ENCODE measurements around the gene PSMD1.
"Not testable (repeated sequence)": the region's sequence is repeated elsewhere in the genome, so short reads cannot be mapped to it uniquely, and the experiment has no call there.

The PSMD1 gene

GRCh38 chr2:231018184-231018583 lies 38.5 kb upstream of the PSMD1 start:
- DNase-seq: no peak
- Histone ChIP-seq H3K9me3 (ENCODE audit: insufficient read depth, low read depth, low read length) (no peaks in the 10 kb centered on the region), H3K79me1 (ENCODE audit: low read length) (peaks cover 15% of the 10 kb centered on the region), H4K91ac (ENCODE audit: low read depth, low read length) (no peak overlapping the region), H4K8ac (ENCODE audit: low read depth, low read length) (no peak overlapping the region), H3K4ac (ENCODE audit: low read depth, low read length) (no peak overlapping the region), H4K12ac (ENCODE audit: low read depth, low read length) (no peak overlapping the region), H3K23ac (ENCODE audit: low read length) (no peak overlapping the region), H3K18ac (ENCODE audit: low read length) (no peak overlapping the region), H3K4me1 (ENCODE audit: control insufficient read depth in 1 of 2, insufficient read depth in 2 of 2, low read length in 2 of 2) (peaks cover 4 to 14% of the 10 kb centered on the region in 2 experiments), H2BK5ac (ENCODE audit: low read depth, low read length, poor library complexity) (no peak overlapping the region), H3K36me3 (ENCODE audit: control insufficient read depth in 1 of 2, insufficient read depth in 2 of 2, low read length in 2 of 2) (no peaks in the 10 kb centered on the region), H3K79me2 (ENCODE audit: control insufficient read depth, insufficient read depth, low read length, poor library complexity) (peaks cover 2% of the 10 kb centered on the region), H3K27ac (ENCODE audit: low read depth, low read length) (no peak overlapping the region), H2AK5ac (ENCODE audit: low read length) (no peak overlapping the region), H2BK120ac (ENCODE audit: insufficient read depth, low read length, poor library complexity) (no peak overlapping the region), H3K9ac (ENCODE audit: low read length) (no peak overlapping the region), H3K27me3 (ENCODE audit: insufficient read depth, low read length) (no peaks in the 10 kb centered on the region), H3K4me2 (ENCODE audit: low read length) (no peak overlapping the region), H3K14ac (ENCODE audit: low read length) (no peak overlapping the region), H3K4me3 (ENCODE audit: low read depth, low read length) (no peak overlapping the region), H2BK12ac (ENCODE audit: low read length) (no peak overlapping the region), H2AFZ (ENCODE audit: insufficient read depth, low read length, poor library complexity) (no peak overlapping the region)
- WGBS (ENCODE audit: extremely low coverage, insufficient coverage, insufficient read length): no CpG with 5 or more reads among the region's 3 CpGs

GRCh38 chr2:231025059-231025458 lies 31.6 kb upstream of the PSMD1 start:
- peak; percentile 50 to 82 for DNase-seq
- H4K8ac ChIP-seq (ENCODE audit: low read depth, low read length); H3K14ac ChIP-seq (ENCODE audit: low read length); H3K9me3 ChIP-seq (ENCODE audit: insufficient read depth, low read depth, low read length); H2BK120ac ChIP-seq (ENCODE audit: insufficient read depth, low read length, poor library complexity); H3K79me2 ChIP-seq (ENCODE audit: control insufficient read depth, insufficient read depth, low read length, poor library complexity); H2AK5ac ChIP-seq (ENCODE audit: low read length); H3K79me1 ChIP-seq (ENCODE audit: low read length); H3K9ac ChIP-seq (ENCODE audit: low read length); H3K4me2 ChIP-seq (ENCODE audit: low read length); H3K4me1 ChIP-seq (ENCODE audit: control insufficient read depth in 1 of 2, insufficient read depth in 2 of 2, low read length in 2 of 2); H3K23ac ChIP-seq (ENCODE audit: low read length); H2AFZ ChIP-seq (ENCODE audit: insufficient read depth, low read length, poor library complexity); H3K36me3 ChIP-seq (ENCODE audit: control insufficient read depth in 1 of 2, insufficient read depth in 2 of 2, low read length in 2 of 2); H3K4ac ChIP-seq (ENCODE audit: low read depth, low read length); H4K91ac ChIP-seq (ENCODE audit: low read depth, low read length); H3K27me3 ChIP-seq (ENCODE audit: insufficient read depth, low read length); H4K12ac ChIP-seq (ENCODE audit: low read depth, low read length); H3K4me3 ChIP-seq (ENCODE audit: low read depth, low read length); H3K18ac ChIP-seq (ENCODE audit: low read length); H2BK5ac ChIP-seq (ENCODE audit: low read depth, low read length, poor library complexity); H2BK12ac ChIP-seq (ENCODE audit: low read length); H3K27ac ChIP-seq (ENCODE audit: low read depth, low read length): not testable (repeated sequence)
- no CpG with 5 or more reads among the region's 3 CpGs for WGBS (ENCODE audit: extremely low coverage, insufficient coverage, insufficient read length)

- no peak overlapping the region for H2AFZ ChIP-seq (ENCODE audit: insufficient read depth, low read length, poor library complexity)
- no peaks in the 10 kb centered on the region for H3K27me3 ChIP-seq (ENCODE audit: insufficient read depth, low read length)
- no peak overlapping the region for H2BK5ac ChIP-seq (ENCODE audit: low read depth, low read length, poor library complexity)
- H3K79me1 ChIP-seq (ENCODE audit: low read length): no peaks in the 10 kb centered on the region
- no peak overlapping the region for H2BK12ac ChIP-seq (ENCODE audit: low read length)
- no peak for DNase-seq
- H3K4me3 ChIP-seq (ENCODE audit: low read depth, low read length): no peak overlapping the region
- H4K91ac ChIP-seq (ENCODE audit: low read depth, low read length): no peak overlapping the region
- no peaks in the 10 kb centered on the region for H3K79me2 ChIP-seq (ENCODE audit: control insufficient read depth, insufficient read depth, low read length, poor library complexity)
- no peak overlapping the region for H3K4me2 ChIP-seq (ENCODE audit: low read length)
- H3K36me3 ChIP-seq (ENCODE audit: control insufficient read depth in 1 of 2, insufficient read depth in 2 of 2, low read length in 2 of 2): no peaks in the 10 kb centered on the region
- no peak overlapping the region for H2AK5ac ChIP-seq (ENCODE audit: low read length)
- H3K18ac ChIP-seq (ENCODE audit: low read length): no peak overlapping the region
- no peak overlapping the region for H4K8ac ChIP-seq (ENCODE audit: low read depth, low read length)
- no peak overlapping the region for H3K4ac ChIP-seq (ENCODE audit: low read depth, low read length)
- no peak overlapping the region for H3K27ac ChIP-seq (ENCODE audit: low read depth, low read length)
- no peak overlapping the region for H3K9ac ChIP-seq (ENCODE audit: low read length)
- H3K9me3 ChIP-seq (ENCODE audit: insufficient read depth, low read depth, low read length): no peaks in the 10 kb centered on the region
- no peaks in the 10 kb centered on the region for H3K4me1 ChIP-seq (ENCODE audit: control insufficient read depth in 1 of 2, insufficient read depth in 2 of 2, low read length in 2 of 2)
- no peak overlapping the region for H4K12ac ChIP-seq (ENCODE audit: low read depth, low read length)
- H3K14ac ChIP-seq (ENCODE audit: low read length): no peak overlapping the region
- no peak overlapping the region for H3K23ac ChIP-seq (ENCODE audit: low read length)
- no peak overlapping the region for H2BK120ac ChIP-seq (ENCODE audit: insufficient read depth, low read length, poor library complexity)
These were observed 27.8 kb upstream of the PSMD1 start for GRCh38 chr2:231028889-231029288.

- no peaks in the 10 kb centered on the region for H3K79me1 ChIP-seq (ENCODE audit: low read length)
- no peak overlapping the region for H2AK5ac ChIP-seq (ENCODE audit: low read length)
- H4K91ac ChIP-seq (ENCODE audit: low read depth, low read length): no peak overlapping the region
- no peak overlapping the region for H3K27ac ChIP-seq (ENCODE audit: low read depth, low read length)
- H2BK120ac ChIP-seq (ENCODE audit: insufficient read depth, low read length, poor library complexity): no peak overlapping the region
- no peak overlapping the region for H3K23ac ChIP-seq (ENCODE audit: low read length)
- peak overlapping the region; percentile 32 for H3K14ac ChIP-seq (ENCODE audit: low read length)
- no peaks in the 10 kb centered on the region for H3K27me3 ChIP-seq (ENCODE audit: insufficient read depth, low read length)
- H3K18ac ChIP-seq (ENCODE audit: low read length): no peak overlapping the region
- no peak for DNase-seq
- no peak overlapping the region for H2AFZ ChIP-seq (ENCODE audit: insufficient read depth, low read length, poor library complexity)
- no peak overlapping the region for H3K4me2 ChIP-seq (ENCODE audit: low read length)
- H4K8ac ChIP-seq (ENCODE audit: low read depth, low read length): no peak overlapping the region
- no peak overlapping the region for H2BK5ac ChIP-seq (ENCODE audit: low read depth, low read length, poor library complexity)
- H4K12ac ChIP-seq (ENCODE audit: low read depth, low read length): no peak overlapping the region
- no peaks in the 10 kb centered on the region for H3K36me3 ChIP-seq (ENCODE audit: control insufficient read depth in 1 of 2, insufficient read depth in 2 of 2, low read length in 2 of 2)
- H3K9ac ChIP-seq (ENCODE audit: low read length): no peak overlapping the region
- no CpG with 5 or more reads among the region's 9 CpGs for WGBS (ENCODE audit: extremely low coverage, insufficient coverage, insufficient read length)
- no peaks in the 10 kb centered on the region for H3K9me3 ChIP-seq (ENCODE audit: insufficient read depth, low read depth, low read length)
- H2BK12ac ChIP-seq (ENCODE audit: low read length): no peak overlapping the region
- H3K4me1 ChIP-seq (ENCODE audit: control insufficient read depth in 1 of 2, insufficient read depth in 2 of 2, low read length in 2 of 2): no peaks in the 10 kb centered on the region
- no peaks in the 10 kb centered on the region for H3K79me2 ChIP-seq (ENCODE audit: control insufficient read depth, insufficient read depth, low read length, poor library complexity)
- no peak overlapping the region for H3K4me3 ChIP-seq (ENCODE audit: low read depth, low read length)
- no peak overlapping the region for H3K4ac ChIP-seq (ENCODE audit: low read depth, low read length)
These were observed 27.1 kb upstream of the PSMD1 start for GRCh38 chr2:231029563-231029962.

All from trophoblast cell (in vitro differentiated cells and primary cell).